Stimulated activated CD4-positive, alpha-beta T cell treated with anti-CD3 and anti-CD28 coated beads, Interleukin-1b, Interleukin-23, amount 100 ng/mL, for 4 hours (primary cell): ENCODE measurements around the gene PLCB2.
A peak's percentile ranks its signal among the peaks of the same experiment; 100 is the strongest.

ENCODE experiments used
- DNase-seq, 2 donors: peaks; one replicate each; pipeline ENCODE4 v3.0.0-alpha.2; 2020; ENCODE audit warnings: low read depth in 2 of 2

The PLCB2 gene

GRCh38 chr15:40286061-40286532, 21.6 kb downstream of the PLCB2 start:
- DNase-seq = no peak

GRCh38 chr15:40285554-40286011, 22.2 kb downstream of the PLCB2 start:
- no peak for DNase-seq

GRCh38 chr15:40285151-40285550, 22.6 kb downstream of the PLCB2 start:
- DNase-seq = no peak

GRCh38 chr15:40283615-40284300, 24.0 kb downstream of the PLCB2 start:
- DNase-seq = no peak

- peak in 1 of 2 donors; percentile 40 for DNase-seq
Observed at GRCh38 chr15:40282869-40283614, 24.7 kb downstream of the PLCB2 start, which contains the start of gene ANKRD63. Gene ANKRD63, minus strand, starts transcription at chr15:40283064. Its CDS starts 478 bp downstream, at chr15:40282586.

GRCh38 chr15:40282147-40282868, 25.4 kb downstream of the PLCB2 start:
- DNase-seq = peak in 1 of 2 donors; percentile 47

- no peak for DNase-seq
Observed at GRCh38 chr15:40281801-40282146, 26.0 kb downstream of the PLCB2 start.

- no peak for DNase-seq
Observed at GRCh38 chr15:40281057-40281800, 26.5 kb downstream of the PLCB2 start.

- DNase-seq = no peak
Observed at GRCh38 chr15:40280260-40281056, 27.3 kb downstream of the PLCB2 start.

GRCh38 chr15:40279437-40280141, 28.1 kb downstream of the PLCB2 start:
- DNase-seq = peak; percentile 64 to 73

GRCh38 chr15:40278026-40278425, 29.7 kb downstream of the PLCB2 start:
- no peak for DNase-seq

- DNase-seq = no peak
Observed at GRCh38 chr15:40277471-40277870, 30.3 kb downstream of the PLCB2 start.

- DNase-seq = no peak
Observed at GRCh38 chr15:40276927-40277326, 30.8 kb downstream of the PLCB2 start.

- no peak for DNase-seq
Observed at GRCh38 chr15:40275954-40276353, 31.8 kb downstream of the PLCB2 start.

- no peak for DNase-seq
Observed at GRCh38 chr15:40275523-40275922, 32.2 kb downstream of the PLCB2 start.

GRCh38 chr15:40274350-40275274, 33.1 kb downstream of the PLCB2 start:
- peak; percentile 85 to 91 for DNase-seq

GRCh38 chr15:40273428-40273827, 34.3 kb downstream of the PLCB2 start:
- no peak for DNase-seq

- DNase-seq = no peak
Observed at GRCh38 chr15:40272485-40273056, 35.2 kb downstream of the PLCB2 start.
